Measurements from ENCODE around the gene SMOC2.
"Not testable (repeated sequence)": the region's sequence is repeated elsewhere in the genome, so short reads cannot be mapped to it uniquely, and the experiment has no call there.

The SMOC2 gene

DNA sequence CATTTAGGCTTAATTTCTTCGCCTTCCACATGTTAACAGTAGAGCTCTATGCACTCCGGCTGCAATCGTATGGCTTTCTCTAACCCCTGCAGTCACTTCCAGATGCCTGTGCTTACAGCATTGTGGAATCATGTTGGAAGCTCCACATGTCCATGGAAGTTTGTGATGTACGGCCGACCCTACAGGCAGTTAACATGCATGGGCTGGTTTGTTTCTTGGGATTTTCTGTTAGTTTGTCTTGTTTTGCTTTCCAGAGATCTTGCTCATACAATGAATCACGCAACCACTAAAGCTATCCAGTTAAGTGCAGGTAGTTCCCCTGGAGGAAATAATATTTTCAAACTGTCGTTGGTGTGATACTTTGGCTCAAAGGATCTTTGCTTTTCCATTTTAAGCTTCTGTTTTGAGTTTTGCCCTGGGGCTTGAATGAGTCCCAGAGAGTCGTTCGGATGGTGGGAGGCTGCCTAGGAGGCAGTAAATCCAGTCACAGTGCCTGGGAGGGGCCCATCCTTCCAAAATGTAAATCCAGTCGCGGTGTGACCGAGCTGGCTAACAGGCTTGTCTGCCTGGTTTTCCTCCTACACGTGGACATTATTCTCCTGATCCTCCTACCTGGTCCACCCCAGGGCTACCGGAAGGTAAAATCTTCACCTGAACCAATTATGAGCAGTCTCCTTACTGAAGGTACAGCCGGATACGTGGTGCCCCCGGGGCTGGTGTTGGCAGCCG, 225.9 kb downstream of the SMOC2 start:
- DNase-seq = no peak

DNA sequence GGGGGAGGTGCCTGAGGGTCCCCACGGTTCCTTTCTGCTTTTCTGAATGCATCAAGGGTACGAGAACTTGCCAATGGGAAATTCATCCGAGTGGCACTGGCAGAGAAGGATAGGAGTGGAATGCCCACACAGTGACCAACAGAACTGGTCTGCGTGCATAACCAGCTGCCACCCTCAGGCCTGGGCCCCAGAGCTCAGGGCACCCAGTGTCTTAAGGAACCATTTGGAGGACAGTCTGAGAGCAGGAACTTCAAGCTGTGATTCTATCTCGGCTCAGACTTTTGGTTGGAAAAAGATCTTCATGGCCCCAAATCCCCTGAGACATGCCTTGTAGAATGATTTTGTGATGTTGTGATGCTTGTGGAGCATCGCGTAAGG, 226.4 kb downstream of the SMOC2 start:
- DNase-seq = no peak

DNA sequence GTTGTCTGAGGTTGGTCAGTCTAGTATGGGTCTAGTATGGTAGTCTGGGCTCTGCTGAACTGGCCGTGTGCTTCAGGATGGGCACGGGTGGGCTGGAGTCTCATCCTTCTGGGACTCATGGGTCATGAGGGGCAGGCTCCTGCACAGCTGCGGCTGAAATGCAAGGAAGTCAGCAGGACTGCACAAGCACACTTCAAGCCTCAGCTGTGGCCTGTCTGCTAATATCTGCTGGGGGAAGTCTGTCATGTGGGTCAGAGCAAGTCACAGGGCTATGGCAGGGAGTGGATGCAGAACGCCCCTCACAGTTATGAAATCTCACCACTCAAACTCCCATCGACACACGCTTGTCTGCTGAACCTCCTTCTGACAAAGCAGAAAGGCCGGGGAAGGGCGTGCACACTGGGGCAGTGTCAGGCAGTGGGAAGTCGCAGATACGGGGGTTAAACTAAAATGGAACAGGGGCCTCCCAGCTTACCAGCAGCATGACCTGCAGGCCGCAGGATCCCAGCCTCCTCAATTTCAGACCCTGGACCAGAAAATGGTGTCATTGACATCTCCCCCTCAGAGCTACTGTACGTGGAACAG, 229.5 kb downstream of the SMOC2 start:
- no peak for DNase-seq

DNA sequence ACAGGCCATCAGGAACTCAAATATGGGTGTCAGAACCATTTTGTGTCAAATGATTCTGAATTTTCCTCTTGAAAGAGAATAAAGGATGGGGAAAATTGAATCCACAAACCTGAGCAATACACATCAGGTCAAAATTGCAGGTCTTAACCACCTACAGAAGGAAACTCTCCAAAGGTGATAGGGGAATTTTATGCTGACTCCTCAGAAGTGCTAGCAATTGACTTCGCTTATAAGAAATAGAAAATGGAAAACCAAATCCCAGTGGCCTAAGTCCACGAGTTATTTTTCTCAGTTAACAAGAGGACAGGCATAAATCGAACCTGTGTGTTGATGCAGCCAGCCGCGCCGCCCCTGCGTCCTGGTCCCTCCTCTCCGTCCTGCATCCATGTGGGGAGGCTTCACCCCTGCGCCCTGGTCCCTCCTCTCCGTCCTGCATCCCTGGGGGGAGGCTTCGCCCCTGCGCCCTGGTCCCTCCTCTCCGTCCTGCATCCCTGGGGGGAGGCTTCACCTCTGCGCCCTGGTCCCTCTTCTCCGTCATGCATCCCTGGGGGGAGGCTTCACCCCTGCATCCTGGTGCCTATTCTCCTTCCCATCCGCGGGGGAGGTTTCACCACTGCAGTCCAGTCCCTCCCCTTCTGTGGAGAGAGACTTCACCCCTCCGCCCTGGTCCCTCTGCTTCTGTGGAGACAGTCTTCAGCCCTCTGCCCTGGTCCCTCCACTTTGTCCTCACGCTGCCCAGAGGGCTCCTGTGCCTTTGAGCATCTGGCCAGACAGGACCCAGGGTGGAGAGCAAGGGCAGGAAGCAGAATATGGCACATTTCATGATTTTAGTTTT, 230.3 kb downstream of the SMOC2 start:
- no peak for DNase-seq

DNA sequence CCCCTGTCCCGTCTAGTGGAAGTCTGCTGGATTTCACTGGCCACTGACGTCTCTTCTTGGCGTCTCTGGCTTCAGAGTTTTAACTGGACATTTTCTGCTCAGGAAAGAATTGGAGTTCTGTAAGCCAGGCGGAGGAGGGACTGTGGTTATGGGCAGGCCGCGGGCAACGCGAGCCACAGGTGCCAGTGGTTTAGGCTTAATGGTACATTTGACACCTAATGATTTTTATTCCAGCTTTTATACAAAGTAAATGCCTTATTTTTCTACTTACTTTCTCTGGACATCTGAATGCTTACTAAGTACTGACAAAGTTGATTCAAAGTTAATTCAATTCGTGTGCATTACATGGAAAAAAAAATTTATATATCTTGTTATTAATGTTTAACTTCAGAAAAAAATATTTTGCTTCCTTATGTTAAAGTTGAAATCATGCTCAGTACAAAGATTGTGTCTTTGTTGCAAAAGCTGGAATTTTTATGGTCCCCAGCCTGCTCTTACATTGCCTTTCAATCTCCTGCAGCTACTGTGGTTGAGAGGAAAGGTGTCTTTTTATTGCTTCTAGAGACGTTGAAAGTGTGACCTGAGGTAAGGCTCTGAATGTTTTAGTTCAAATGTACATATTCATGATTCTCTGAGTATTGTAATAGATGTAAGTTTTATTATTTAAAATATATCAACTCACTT, 231.0 kb downstream of the SMOC2 start:
- DNase-seq = no peak

DNA sequence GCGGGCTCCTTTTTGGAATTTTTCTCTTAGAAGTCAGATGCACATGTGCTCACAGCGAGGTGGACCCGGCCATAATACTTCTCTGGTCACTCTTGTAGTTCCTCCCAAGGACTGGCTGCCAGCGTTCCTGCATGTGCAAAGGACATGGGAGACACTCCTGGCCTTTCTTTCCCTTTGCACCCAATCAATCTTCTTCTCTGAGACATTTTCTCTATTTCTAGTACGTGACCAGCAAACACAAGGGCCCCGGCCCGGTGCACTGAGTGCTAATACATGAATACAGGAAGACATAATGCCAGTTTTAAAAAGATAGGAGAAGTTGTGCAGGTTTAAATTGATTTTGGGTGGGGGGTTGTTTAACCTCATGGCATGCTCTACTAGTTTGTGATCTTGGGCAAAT, 233.6 kb downstream of the SMOC2 start:
- no peak for DNase-seq

DNA sequence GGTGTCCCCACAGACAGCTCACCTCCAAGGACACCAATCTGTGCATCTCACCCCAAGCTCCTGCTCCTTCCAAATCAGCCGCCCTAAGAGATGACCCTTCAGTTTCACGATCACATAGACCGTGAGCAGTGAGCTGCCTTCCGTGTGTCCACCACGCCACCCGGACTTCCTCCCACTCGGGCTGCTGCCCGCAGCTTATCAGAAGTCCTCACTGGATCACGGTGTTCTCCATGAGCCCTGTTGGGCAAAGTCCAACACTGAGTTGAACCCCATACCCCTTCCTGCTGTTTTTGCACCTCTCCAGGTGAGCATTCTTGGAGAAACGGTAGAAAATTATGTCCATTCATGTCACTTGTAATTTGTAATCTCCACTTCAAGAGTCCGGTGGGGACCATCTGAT, 234.4 kb downstream of the SMOC2 start:
- DNase-seq = no peak

DNA sequence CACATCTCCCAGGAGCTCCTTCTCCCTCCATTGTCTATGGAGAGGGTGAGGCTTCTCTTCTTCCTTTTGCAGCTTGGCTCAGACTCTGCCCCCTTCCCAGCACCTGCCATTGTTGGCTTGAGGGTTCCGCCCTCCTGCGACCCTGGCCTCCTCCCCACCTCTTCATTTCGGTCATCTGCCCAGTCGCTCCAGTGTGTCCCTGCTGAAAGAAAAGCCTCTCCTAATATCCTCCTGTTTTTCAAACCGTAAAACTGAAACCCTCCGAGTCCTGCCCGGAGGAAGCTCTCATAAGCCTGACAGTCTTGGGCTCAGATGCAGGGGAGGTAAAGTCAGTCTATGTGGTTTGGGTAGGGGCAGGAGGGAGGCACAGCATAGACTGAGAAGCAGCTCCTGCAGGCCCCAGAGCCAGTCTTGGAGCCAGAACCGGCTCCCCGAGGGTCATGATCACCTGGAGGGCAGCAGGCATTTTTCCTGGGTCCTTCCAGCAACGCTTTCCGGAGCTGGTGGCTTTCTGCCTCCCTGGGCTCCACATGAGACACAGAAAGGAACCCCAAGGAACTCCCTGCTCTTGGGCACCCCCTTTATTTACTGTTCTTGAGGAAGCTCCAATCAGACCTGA, 235.1 kb downstream of the SMOC2 start:
- DNase-seq = no peak

DNA sequence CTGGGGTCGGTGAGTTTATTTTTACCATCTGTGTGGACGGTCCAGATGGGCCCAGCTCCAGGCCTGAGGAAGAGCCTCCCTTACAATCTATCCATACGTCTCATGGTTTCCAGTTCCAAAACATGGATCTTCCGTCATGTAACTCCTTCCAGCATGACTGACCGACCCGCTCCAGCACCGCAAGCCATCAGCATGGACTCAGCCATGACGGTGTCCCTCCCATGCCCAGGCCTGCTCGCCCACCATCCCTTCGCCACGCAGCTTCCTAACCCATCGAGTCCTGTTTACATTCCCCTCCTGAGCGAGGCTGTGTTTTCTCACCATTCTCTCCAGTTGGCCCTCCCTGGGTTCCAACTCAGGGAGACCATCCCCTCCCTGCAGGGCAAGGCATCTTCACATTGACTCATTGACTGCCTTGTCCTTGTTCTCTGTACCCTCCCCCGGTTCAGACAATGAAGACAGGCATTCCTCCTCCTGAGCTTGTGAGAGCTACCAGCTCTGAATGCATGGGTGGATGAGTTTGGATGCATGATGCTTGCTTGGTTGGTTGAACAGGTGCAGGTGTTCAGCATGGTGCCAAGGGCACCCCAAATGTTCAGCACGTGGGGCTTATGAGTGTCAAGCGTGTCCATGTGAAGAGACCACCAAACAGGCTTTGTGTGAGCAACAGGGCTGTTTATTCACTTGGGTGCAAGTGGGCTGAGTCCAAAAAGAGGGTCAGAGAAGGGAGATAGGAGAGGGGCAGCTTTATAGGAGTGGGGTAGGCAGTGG, 235.8 kb downstream of the SMOC2 start:
- DNase-seq = no peak

DNA sequence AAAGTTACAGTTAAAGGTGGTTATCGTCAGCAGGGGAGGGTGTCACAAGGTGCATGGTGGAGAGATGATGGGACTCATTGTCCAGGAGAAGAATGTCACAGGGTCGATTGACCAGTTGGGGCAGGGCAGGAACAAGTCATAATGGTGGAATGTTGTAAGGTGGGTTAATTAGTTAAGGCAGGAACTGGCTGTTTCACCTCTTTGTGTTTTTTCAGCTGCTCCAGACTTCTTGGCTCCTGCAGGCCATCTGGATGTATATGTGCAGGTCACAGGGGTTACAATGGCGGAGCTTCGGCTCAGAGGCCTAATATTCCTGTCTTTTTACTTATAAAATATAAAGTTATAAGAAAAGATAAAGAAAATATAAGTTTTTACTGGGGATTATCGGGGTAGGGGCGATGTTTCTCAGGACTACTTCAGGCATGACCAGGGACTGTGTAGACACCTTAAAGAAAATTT, 236.4 kb downstream of the SMOC2 start:
- DNase-seq = not testable (repeated sequence)

DNA sequence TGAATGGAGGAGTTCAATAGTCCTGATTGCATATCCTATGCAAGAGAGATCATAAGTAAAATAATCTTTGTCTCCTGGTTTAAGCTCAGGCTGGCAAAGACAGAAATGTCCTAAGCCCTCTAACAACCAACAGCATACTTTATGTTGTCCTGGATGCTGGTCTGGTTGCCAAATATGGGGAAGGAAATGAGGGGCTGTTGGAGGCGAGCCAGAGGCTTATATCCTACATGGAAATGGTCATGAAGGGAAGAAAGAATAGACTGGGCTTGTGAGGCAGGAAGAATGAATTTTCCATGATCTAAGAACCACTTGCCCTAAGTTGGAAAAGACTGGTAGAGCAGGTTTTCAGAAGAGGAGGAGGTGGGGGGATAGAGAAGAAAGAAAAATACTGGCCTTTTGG, 237.1 kb downstream of the SMOC2 start:
- DNase-seq = no peak

DNA sequence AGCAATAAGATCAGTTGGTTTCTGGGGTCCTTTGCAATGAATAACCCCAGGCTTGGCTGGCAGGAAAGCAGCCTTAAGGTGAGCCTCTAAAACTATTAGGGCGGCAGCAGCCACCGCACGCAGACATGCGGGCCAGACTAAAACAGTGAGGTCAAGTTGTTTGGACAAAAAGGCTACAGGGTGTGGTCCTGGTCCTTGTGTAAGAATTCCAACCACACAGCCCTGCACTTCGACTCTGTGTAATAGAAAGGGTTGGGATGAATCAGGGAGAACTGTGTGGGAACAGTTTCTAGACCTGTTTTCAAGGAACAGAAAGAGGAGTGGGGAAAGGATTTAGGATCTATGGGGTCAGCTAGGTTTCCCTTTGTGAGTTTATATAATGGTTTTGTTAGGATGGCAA, 237.6 kb downstream of the SMOC2 start:
- DNase-seq = no peak

DNA sequence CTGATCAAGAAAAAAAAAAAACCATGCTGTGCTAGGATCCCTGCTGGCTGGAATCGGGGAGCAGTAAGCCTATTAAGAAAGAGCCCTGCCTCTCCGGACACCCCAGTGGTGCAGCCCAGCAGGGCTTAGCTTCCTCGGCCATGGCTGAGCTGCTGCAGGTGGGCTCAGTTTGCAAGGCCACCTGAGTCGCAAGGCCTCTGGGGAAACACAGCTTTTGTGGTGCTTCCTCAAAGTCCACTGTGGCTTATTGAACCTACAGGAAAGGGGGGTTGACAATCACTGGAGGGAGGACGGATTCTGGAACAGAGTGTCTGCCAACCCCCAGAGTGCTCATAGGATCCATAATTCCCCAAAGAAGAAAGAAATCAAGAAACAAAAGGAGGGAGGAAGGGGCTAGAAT, 240.8 kb downstream of the SMOC2 start:
- no peak for DNase-seq

DNA sequence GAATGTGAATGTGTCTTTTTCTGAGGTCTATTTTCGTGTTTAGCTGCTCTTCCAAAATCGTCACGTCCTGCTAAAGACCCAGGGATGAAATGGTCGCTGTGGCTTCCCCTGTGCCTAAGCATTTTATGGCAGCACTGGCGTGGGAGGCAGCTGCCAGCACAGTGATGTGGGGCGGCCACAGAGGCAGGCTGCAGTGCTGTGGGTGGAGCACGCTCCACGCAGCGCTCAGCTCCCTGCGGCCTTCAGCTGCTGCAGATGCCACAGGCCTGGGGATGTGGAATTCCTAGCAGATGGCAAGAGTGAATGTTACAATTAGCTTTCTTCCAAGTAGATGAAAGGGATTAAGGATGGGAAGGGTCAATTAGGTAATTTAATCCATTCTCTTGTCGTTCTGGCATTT, 242.6 kb downstream of the SMOC2 start:
- no peak for DNase-seq

DNA sequence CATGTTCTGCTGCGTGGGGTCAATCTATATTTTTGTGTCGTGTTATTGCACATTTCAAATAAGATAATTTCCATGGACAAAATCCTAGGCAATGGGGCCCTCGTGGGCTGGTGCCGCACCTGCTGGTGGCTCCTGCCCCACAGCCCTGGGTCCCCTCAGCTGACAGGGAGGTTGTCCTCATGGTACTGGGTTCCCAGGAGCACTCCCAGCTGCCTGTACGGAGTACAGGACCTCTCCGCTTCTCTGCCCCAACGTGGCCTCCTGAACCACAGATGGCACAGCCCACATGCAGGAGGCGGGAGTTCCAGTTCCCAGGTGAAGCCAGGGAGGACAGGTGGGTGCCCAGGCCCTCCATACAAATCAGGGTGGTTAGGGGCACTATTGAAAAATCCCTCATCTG, 243.5 kb downstream of the SMOC2 start:
- DNase-seq = no peak

DNA sequence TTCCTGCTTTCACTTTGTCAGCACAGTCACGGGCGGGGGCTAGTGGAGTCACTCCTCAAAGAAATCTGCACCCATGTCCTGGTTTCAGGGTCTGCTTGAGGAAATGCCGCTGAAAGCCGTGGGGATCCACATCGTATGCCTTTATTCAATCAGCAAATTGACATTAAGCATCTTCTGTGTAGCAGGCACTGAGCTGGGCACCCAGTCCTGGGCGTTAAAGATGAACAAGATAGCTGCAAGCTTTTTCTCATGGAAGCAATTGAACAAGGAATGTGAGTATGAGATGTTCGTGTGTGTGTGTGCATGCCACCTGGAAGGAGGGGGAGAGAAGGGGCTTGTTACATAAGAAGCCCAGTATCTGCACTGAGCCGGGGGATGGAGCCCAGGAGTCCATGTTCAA, 243.9 kb downstream of the SMOC2 start:
- no peak for DNase-seq

DNA sequence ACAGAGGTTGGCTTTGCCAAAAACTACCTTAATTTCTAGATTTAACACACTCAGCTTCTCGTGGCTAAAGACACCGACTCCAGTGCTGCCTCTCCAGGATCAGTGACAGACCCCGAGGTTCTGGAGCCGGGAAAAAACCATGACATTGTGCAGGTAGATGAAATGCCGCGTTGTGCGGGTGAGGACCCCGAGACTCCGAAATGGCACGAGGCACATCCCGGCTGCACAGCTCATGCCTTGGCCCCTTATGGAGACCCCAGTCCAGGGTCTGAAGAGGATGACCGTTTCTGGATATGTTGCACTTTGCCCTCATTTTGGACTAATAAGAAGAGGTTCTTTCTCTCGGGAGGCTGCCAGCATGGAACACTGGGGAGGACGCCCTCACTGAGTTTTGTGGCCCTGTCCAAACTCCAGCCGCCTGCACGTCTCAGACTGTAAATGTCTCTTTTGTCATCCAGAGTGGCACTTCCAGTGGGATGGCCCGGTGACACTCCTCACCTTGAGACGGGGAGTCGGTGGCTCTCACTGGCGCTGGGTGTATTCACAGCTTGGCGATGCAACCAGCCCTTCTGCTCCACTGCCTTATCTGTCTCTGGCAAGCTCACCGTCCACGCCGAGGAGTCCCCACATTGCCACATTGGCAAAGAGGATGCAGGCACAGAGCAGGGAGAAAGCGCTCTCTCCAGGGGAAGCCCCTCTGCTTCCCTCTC, 245.2 kb downstream of the SMOC2 start:
- DNase-seq = no peak

DNA sequence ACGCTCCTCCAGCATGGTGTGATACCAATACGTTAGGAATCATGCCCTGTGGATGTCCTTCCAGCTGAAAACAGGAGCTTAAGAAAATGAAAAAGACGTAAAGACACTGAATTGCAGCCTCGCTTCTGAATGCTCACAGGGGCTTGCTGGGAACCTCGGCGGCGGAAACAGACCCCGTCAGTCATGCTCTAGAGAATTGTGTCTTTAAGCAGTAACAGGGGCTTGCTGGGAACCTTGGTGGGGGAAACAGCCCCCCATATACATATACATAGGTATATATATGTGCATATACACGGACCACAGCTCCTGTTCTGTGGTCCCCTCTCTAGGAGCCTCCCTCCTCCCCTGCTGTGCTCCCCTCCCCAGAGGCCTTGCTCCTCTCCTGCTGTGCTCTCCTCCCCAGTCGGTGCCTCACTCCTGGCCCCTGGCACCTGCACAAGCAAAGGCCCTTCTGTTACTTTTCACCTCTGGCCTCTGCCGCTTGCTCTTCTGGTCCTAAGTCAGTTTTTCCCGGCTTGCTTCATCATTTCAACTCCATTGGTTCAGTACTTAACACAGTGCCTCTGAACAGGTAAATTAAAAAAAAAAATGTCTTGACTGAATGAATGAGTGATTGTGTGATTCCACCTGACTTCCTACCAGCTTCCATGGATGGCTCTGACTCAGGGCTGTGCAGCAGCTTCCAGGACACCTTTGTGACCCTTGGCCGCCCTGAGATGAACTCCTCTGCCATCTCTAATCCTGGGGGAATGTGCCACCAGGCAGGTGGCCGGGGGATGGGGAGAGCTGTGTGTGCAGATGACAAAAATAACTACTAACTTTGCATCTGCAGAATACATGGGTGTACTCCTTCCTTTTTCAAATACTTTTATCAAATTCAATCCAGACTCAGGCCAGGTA, 246.1 kb downstream of the SMOC2 start:
- DNase-seq = no peak

DNA sequence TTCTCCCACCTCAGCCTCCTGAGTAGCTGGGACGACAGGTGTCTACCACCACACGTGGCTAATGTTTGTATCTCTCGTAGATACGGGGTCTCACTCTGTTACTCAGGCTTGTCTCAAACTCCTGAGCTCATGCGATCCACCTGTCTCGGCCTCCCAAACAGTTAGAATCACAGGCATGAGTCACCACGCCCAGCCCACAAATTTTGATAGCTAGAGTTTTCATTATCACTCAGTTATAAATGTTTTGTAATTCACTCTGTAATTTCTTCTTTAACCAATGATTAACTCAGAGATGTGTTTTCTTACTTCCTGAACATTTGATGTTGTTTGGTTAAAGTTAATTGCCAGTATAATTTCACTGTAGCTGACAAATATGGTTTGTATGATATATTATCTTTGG, 249.3 kb downstream of the SMOC2 start:
- no peak for DNase-seq

DNA sequence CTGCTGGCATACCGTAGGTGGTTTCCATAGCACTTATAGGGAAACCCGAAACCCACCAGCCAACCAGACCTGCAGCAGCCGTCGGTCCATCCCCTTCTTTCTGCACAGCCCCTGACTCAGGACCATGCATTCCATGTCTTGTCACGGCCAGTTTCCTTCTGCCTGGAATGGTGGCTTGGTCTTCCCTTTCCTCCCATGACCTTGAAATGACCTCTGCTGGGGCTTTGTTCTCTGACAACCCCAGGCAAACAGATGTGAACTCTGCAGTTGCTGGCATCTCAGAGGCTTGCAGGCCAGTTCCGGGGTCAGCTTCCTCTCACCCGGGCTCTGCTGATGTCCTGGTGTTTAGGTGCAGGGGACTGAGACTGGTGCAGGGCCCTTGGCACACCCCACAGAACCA, 250.8 kb downstream of the SMOC2 start:
- no peak for DNase-seq
